BLaER1 (cell line): Measurements from ENCODE around the gene KRTAP10-7.
"Not testable (repeated sequence)": the region's sequence is repeated elsewhere in the genome, so short reads cannot be mapped to it uniquely, and the experiment has no call there.

Experiments used
- H3K27ac ChIP-seq: shearing (Covaris generic); formaldehyde crosslinking; 2 replicates; pipeline ENCODE4 v1.8.1; 2022
- H3K27me3 ChIP-seq: shearing (Covaris generic); formaldehyde crosslinking; 2 replicates; pipeline ENCODE4 v1.8.1; 2022
- H3K36me3 ChIP-seq: shearing (Covaris generic); formaldehyde crosslinking; 2 replicates; pipeline ENCODE4 v1.8.1; 2022
- H3K4me1 ChIP-seq: shearing (Covaris generic); formaldehyde crosslinking; 2 replicates; pipeline ENCODE4 v1.8.1; 2022
- H3K4me2 ChIP-seq: shearing (Covaris generic); formaldehyde crosslinking; 2 replicates; pipeline ENCODE4 v1.8.1; 2022
- H3K4me3 ChIP-seq: shearing (Covaris generic); formaldehyde crosslinking; 2 replicates; pipeline ENCODE4 v1.8.1; 2022
- H3K9ac ChIP-seq: shearing (Covaris generic); formaldehyde crosslinking; 2 replicates; pipeline ENCODE4 v1.8.1; 2022
- H3K9me3 ChIP-seq: shearing (Covaris generic); formaldehyde crosslinking; 2 replicates; pipeline ENCODE4 v1.8.1; 2022
- H4K20me1 ChIP-seq: shearing (Covaris generic); formaldehyde crosslinking; 2 replicates; pipeline ENCODE4 v1.8.1; 2022
- Cebpa-rat ChIP-seq: shearing (Covaris generic); IDR thresholded peaks from 2 replicates; pipeline ENCODE4 v1.8.1; 2022

KRTAP10-7 gene

GRCh38 chr21:44615911-44616590, 15.7 kb downstream of the KRTAP10-7 start:
- peak overlapping the region; percentile 71 for H3K4me2 ChIP-seq
- H3K27me3 ChIP-seq = no peaks in the 10 kb centered on the region
- no peak for TF ChIP-seq Cebpa-rat
- H3K9me3 ChIP-seq = peaks cover 20% of the 10 kb centered on the region
- H3K4me1 ChIP-seq = peaks cover 44% of the 10 kb centered on the region
- H3K4me3 ChIP-seq = no peak overlapping the region
- H3K36me3 ChIP-seq = no peaks in the 10 kb centered on the region
- H3K27ac ChIP-seq = no peak overlapping the region
- no peaks in the 10 kb centered on the region for H4K20me1 ChIP-seq
- H3K9ac ChIP-seq = 0 out of 2 replicates have a peak overlapping the region, but pooled peaks have one; percentile 5

- TF ChIP-seq Cebpa-rat = no peak
- H3K36me3 ChIP-seq = no peaks in the 10 kb centered on the region
- 0 out of 2 replicates have a peak overlapping the region, but pooled peaks have one; percentile 5 for H3K9ac ChIP-seq
- H3K4me1 ChIP-seq = peaks cover 44% of the 10 kb centered on the region
- no peaks in the 10 kb centered on the region for H4K20me1 ChIP-seq
- peak overlapping the region; percentile 71 for H3K4me2 ChIP-seq
- no peak overlapping the region for H3K4me3 ChIP-seq
- peaks cover 18% of the 10 kb centered on the region for H3K9me3 ChIP-seq
- no peaks in the 10 kb centered on the region for H3K27me3 ChIP-seq
- no peak overlapping the region for H3K27ac ChIP-seq
Measured at GRCh38 chr21:44616591-44616926, 16.2 kb downstream of the KRTAP10-7 start.

GRCh38 chr21:44617071-44617501, 16.7 kb downstream of the KRTAP10-7 start:
- Histone ChIP-seq H3K4me2 (no peak overlapping the region), H3K36me3 (no peaks in the 10 kb centered on the region), H3K9me3 (peaks cover 13% of the 10 kb centered on the region), H3K4me3 (no peak overlapping the region), H4K20me1 (no peaks in the 10 kb centered on the region), H3K4me1 (peaks cover 44% of the 10 kb centered on the region), H3K27ac (no peak overlapping the region), H3K9ac (no peak overlapping the region), H3K27me3 (no peaks in the 10 kb centered on the region)
- no peak for TF ChIP-seq Cebpa-rat

- Histone ChIP-seq H3K4me1 (peaks cover 44% of the 10 kb centered on the region), H3K27ac (peak overlapping the region; percentile 22; the same call in 1 of the 2 replicates), H3K36me3 (no peaks in the 10 kb centered on the region), H3K9ac (no peak overlapping the region), H4K20me1 (no peaks in the 10 kb centered on the region), H3K4me2 (peak overlapping the region; percentile 59), H3K27me3 (no peaks in the 10 kb centered on the region), H3K4me3 (no peak overlapping the region), H3K9me3 (peaks cover 21% of the 10 kb centered on the region)
- TF ChIP-seq Cebpa-rat = no peak
Measured at GRCh38 chr21:44618504-44618903, 18.1 kb downstream of the KRTAP10-7 start.

- H3K4me2 ChIP-seq = peak overlapping the region; percentile 59
- TF ChIP-seq Cebpa-rat = no peak
- peak overlapping the region; percentile 22; the same call in 1 of the 2 replicates for H3K27ac ChIP-seq
- no peaks in the 10 kb centered on the region for H3K36me3 ChIP-seq
- H4K20me1 ChIP-seq = no peaks in the 10 kb centered on the region
- no peak overlapping the region for H3K4me3 ChIP-seq
- H3K27me3 ChIP-seq = no peaks in the 10 kb centered on the region
- no peak overlapping the region for H3K9ac ChIP-seq
- H3K9me3 ChIP-seq = peaks cover 25% of the 10 kb centered on the region
- peaks cover 44% of the 10 kb centered on the region for H3K4me1 ChIP-seq
Measured at GRCh38 chr21:44618909-44619308, 18.5 kb downstream of the KRTAP10-7 start.

- no peaks in the 10 kb centered on the region for H3K27me3 ChIP-seq
- H3K4me1 ChIP-seq = peaks cover 36% of the 10 kb centered on the region
- H3K4me2 ChIP-seq = no peak overlapping the region
- no peak overlapping the region for H3K9ac ChIP-seq
- H3K4me3 ChIP-seq = no peak overlapping the region
- no peaks in the 10 kb centered on the region for H3K36me3 ChIP-seq
- H3K9me3 ChIP-seq = peaks cover 35% of the 10 kb centered on the region
- no peaks in the 10 kb centered on the region for H4K20me1 ChIP-seq
- no peak for TF ChIP-seq Cebpa-rat
- H3K27ac ChIP-seq = no peak overlapping the region
Measured at GRCh38 chr21:44619886-44620285, 19.5 kb downstream of the KRTAP10-7 start.

GRCh38 chr21:44623575-44623974, 23.2 kb downstream of the KRTAP10-7 start:
- no peak for TF ChIP-seq Cebpa-rat
- Histone ChIP-seq H3K27me3 (no peaks in the 10 kb centered on the region), H3K4me1 (peaks cover 19% of the 10 kb centered on the region), H3K4me2 (no peak overlapping the region), H3K9ac (no peak overlapping the region), H3K4me3 (no peak overlapping the region), H4K20me1 (no peaks in the 10 kb centered on the region), H3K9me3 (peaks cover 43% of the 10 kb centered on the region), H3K36me3 (no peaks in the 10 kb centered on the region), H3K27ac (no peak overlapping the region)

- no peak overlapping the region for H3K27ac ChIP-seq
- peaks cover 51% of the 10 kb centered on the region for H3K9me3 ChIP-seq
- no peaks in the 10 kb centered on the region for H3K36me3 ChIP-seq
- no peaks in the 10 kb centered on the region for H4K20me1 ChIP-seq
- no peak overlapping the region for H3K4me2 ChIP-seq
- H3K4me3 ChIP-seq = no peak overlapping the region
- peaks cover 23% of the 10 kb centered on the region for H3K4me1 ChIP-seq
- no peak overlapping the region for H3K9ac ChIP-seq
- no peaks in the 10 kb centered on the region for H3K27me3 ChIP-seq
- TF ChIP-seq Cebpa-rat = no peak
Measured at GRCh38 chr21:44625756-44626155, 25.4 kb downstream of the KRTAP10-7 start.

- no peaks in the 10 kb centered on the region for H4K20me1 ChIP-seq
- peaks cover 23% of the 10 kb centered on the region for H3K4me1 ChIP-seq
- no peak overlapping the region for H3K4me3 ChIP-seq
- TF ChIP-seq Cebpa-rat = no peak
- no peaks in the 10 kb centered on the region for H3K27me3 ChIP-seq
- H3K4me2 ChIP-seq = no peak overlapping the region
- no peak overlapping the region for H3K27ac ChIP-seq
- no peaks in the 10 kb centered on the region for H3K36me3 ChIP-seq
- H3K9me3 ChIP-seq = peaks cover 55% of the 10 kb centered on the region
- H3K9ac ChIP-seq = no peak overlapping the region
Measured at GRCh38 chr21:44626262-44626661, 25.9 kb downstream of the KRTAP10-7 start.

- H3K4me2 ChIP-seq = no peak within 1 kb of the TSS; the same call in 1 of the 2 replicates
- H3K27ac ChIP-seq = no peak within 1 kb of the TSS
- no peak for TF ChIP-seq Cebpa-rat
- H4K20me1 ChIP-seq = no peaks in the 10 kb centered on the region
- peaks cover 23% of the 10 kb centered on the region for H3K4me1 ChIP-seq
- H3K36me3 ChIP-seq = no peaks in the 10 kb centered on the region
- no peak within 1 kb of the TSS for H3K9ac ChIP-seq
- no peaks in the 10 kb centered on the region for H3K27me3 ChIP-seq
- H3K4me3 ChIP-seq = no peak within 1 kb of the TSS
- peaks cover 58% of the 10 kb centered on the region for H3K9me3 ChIP-seq
Measured at GRCh38 chr21:44626673-44627143, 26.3 kb downstream of the KRTAP10-7 start, which contains the start of gene KRTAP10-9. TSS of gene KRTAP10-9 (plus strand) at chr21:44627093. CDS start at chr21:44627172, 79 bp downstream.

- H3K27me3 ChIP-seq, H3K9ac ChIP-seq, H3K4me3 ChIP-seq, H3K4me2 ChIP-seq, H3K27ac ChIP-seq, H4K20me1 ChIP-seq, H3K36me3 ChIP-seq: not testable (repeated sequence)
- Histone ChIP-seq H3K4me1 (peaks cover 23% of the 10 kb centered on the region), H3K9me3 (peaks cover 64% of the 10 kb centered on the region)
Measured at GRCh38 chr21:44627181-44627822, 26.9 kb downstream of the KRTAP10-7 start.

- H3K9ac ChIP-seq, H3K27ac ChIP-seq, H4K20me1 ChIP-seq, H3K36me3 ChIP-seq, H3K27me3 ChIP-seq, H3K4me3 ChIP-seq, H3K4me2 ChIP-seq: not testable (repeated sequence)
- H3K9me3 ChIP-seq = peaks cover 64% of the 10 kb centered on the region
- peaks cover 23% of the 10 kb centered on the region for H3K4me1 ChIP-seq
Measured at GRCh38 chr21:44627831-44628233, 27.4 kb downstream of the KRTAP10-7 start.
